ENCODE data around the gene EEF1AKMT2.
"Not testable (repeated sequence)": the region's sequence is repeated elsewhere in the genome, so short reads cannot be mapped to it uniquely, and the experiment has no call there.

The EEF1AKMT2 gene

DNA sequence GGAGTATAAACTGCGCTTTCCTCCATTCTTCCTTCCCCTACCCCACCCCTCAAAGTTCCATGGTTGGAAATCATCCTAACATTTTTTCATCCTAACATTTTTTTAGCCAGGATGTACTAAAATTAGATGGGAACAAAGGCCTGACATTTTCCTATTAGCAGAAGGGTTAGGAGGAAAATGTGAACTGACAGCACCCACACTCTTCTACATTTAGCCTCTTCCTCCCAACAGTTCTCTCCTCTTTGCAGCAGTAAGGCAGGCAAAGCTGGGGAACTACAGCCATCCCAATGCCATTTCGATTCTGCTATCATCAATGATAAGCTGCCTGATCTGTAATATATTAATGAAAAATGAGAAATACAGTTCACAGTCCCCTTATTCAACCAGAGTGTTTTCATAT is 36.1 kb downstream of the EEF1AKMT2 start:
- no peak for DNase-seq (ENCODE audit: low read depth in 2 of 2)

DNA sequence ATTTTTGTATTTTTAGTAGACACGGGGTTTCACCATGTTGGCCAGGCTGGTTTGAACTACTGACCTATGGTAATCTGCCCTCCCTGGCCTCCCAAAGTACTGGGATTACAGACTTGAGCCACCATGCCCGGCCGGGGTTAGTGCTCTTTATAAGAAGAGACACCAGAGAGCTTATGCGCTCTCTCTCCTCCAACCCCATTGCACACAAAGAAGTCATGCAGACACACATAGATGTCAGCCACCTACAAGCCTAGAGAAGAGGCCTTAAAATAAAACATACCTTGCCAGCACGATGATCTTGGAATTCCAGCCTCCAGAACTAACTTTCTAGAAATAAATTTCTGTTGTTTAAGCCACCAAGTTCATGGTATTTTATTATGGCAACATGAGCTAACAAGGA is 37.5 kb downstream of the EEF1AKMT2 start:
- DNase-seq (ENCODE audit: low read depth in 2 of 2): no peak

DNA sequence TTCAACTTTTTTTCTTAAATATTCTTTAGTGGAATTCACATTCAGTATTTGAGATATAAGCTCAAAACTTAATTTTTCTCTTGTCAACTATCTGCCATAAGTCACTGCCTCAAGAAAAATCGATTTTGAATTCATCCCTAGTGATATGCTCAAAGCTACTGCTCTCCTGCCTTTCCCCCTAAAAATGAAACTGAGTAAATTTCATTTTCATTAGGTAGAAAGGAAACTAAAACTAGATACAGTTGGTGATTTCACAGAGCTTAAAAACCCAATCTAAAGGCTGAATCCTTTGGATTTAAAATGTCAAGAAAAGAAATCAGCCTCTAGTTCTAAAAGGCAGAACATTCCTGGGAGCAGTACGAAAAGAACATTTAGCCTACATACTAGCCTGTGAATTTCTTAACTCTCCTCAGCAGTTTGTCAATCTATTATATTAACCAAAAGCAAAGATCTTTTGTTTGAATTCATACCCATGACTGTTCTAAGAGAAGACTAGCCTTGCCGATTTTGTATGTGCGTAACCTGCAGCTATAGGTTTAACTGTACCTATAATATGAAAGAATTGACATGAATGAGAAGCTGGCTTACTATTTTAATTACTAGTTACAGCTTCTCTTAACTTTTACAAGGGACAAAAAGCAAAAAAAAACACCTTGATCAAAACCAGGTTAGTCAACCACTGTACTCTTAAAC is 42.6 kb downstream of the EEF1AKMT2 start:
- no peak for DNase-seq (ENCODE audit: low read depth in 2 of 2)

DNA sequence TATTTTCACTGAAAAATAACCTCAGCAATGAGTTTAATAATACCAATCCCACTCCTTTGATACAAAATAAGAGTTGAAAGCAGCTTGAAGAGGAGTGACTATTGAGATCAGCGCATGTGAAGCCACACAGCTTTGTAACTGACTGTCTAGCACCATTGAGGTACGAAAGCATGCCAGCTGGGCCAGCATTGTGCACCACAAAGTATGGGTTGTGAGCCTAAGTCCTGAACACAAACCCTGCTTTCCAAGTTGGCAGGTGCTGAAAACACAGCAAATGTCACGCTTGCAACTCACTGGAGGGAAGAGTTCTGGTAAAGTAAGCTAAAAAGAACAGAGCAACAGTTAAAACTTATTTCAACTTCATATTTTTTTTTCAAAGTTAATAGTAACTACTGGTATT is 43.5 kb downstream of the EEF1AKMT2 start:
- no peak for DNase-seq (ENCODE audit: low read depth in 2 of 2)

DNA sequence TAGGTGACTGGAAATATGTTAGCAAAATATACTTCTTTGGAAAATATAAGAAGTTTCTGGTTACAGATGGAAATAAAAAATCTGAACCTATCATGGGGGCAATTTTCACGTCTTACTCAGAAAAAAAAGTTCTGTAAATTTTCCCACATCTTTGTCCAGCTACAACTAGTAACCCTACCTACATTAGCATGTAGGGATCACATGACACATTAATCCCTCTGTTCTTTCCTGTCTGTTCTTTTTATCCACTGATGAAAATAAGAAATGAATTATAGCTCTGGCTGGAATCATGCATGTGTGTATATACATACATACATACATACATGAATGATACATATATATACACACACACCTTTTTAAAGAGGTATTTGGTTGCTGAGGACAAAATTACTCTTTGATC is 43.9 kb downstream of the EEF1AKMT2 start:
- no peak for DNase-seq (ENCODE audit: low read depth in 2 of 2)

DNA sequence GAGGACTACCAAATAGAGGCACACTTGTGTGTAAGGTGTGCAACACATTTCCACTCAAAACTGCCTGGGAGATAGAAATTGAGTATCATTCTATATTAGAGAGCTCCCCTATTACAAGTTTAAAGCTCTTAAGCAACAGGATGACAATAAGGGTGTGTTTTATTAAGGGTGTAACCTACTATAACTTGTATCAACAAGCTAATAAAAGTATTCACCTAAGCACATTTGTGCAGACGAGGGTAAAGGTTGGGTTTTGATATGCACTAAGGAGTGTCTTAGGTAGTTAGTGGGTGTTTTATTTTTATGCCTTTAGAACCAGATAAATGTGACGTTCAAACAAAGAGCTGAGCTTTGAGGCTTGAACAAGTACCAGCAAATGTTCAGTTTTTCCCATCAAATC is 44.7 kb downstream of the EEF1AKMT2 start:
- DNase-seq (ENCODE audit: low read depth in 2 of 2): no peak

DNA sequence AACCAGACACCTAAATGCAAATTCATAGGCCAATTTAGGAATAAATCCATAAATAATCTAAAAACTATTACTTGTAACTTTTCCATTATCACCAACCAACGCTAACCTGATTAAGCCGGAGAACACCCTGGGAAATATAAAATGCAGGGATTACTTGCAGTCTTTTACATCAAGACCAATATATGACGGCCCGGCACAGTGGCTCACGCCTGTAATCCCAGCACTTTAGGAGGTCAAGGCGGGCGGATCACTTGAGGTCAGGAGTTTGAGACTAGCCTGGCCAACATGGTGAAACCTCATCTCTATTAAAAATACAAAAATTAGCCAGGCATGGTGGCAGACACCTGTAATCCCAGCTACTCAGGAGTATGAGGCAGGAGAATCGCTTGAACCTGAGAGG is 45.2 kb downstream of the EEF1AKMT2 start:
- not testable (repeated sequence) for DNase-seq (ENCODE audit: low read depth in 2 of 2)

DNA sequence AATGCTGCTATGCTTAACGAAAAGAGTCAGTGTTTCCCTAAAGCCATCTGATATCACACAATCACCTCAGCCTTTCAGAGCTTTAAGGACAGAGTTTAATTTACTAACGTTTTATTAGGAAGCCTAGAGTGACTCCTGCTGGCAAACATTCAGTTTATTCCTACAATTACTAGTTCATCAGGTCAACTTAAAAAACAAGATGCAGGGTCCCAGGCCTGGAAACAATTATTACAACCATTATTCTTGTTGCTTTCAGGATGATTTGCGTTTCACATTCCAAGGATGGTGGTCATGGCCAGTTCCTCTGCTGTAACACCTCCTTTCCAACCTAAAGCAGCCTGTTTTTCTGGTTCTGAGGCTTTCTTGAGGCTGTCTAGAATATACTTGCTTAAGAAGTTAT is 46.0 kb downstream of the EEF1AKMT2 start:
- no peak for DNase-seq (ENCODE audit: low read depth in 2 of 2)

DNA sequence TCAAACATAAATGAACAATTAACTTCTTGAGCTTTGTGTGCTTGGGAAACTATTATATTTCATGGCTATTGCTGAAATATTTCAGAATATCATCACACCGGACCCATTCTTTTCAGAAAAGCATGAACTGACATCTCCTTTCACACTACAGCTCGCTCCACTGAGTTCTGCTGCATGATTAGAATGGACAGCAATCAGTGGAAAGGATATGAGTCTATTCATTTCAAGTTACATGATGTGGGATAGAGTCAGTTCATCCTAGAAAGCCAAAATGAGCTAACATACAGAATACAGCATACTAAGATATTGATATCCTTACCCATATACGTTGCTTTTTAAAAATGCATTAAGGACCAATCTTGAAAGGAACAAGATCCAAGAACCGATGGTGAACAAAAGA is 46.4 kb downstream of the EEF1AKMT2 start:
- no peak for DNase-seq (ENCODE audit: low read depth in 2 of 2)

GRCh38 chr10:124744102-124745050 is 47.3 kb downstream of the EEF1AKMT2 start, which contains the start of gene FAM53B:
Gene FAM53B, minus strand, starts transcription at chr10:124744378. Its CDS starts 37,665 bp downstream, at chr10:124706713.
- peak; percentile 54 to 65 for DNase-seq (ENCODE audit: low read depth in 2 of 2)

DNA sequence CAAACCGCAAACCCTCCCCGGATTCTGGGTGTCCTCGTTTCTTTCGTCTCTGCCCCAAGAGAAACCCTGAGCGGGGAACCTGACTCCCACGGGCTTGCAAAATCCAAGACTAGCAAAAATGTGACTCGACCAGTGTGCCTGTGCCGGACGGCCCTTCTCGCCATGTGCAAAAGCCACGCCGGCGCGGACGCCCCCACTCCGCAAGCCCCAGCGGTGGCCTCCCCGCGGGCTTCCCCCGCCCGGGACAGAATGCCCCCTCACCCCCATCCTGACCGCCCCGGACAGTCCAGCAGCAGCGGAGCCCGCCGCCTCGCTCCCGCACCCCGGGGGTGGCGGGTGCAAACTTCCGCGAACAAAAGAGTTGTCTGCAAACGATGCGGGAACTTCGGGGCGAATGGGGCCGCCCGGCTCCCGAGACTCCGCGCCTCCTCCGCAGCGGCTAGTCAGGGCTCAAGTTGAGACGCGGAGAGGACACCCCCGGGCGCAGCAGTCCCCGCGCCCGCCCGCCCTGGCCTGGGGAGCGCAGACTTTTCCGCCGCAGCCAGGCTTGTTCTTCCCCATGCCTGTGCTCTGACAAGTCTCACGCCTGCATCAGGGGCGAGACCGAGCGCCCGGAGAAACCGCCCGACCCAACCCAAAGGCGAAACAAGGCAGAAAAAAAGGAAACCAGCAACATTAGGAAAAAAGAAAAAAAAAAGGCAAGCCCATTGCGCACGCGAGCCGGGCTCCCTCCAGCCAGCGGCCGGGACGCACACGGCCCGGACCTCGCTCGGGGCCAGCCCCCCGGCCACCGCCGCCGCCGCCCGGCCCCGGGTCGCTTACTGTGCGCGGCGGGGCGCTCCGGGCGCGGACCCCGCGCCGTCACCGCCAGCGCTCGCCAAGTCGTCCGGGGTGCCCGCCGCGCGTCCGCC is 48.2 kb downstream of the EEF1AKMT2 start:
- DNase-seq (ENCODE audit: low read depth in 2 of 2): no peak

GRCh38 chr10:124742413-124743190 is 49.1 kb downstream of the EEF1AKMT2 start:
- no peak for DNase-seq (ENCODE audit: low read depth in 2 of 2)

GRCh38 chr10:124741922-124742412 is 49.7 kb downstream of the EEF1AKMT2 start:
- DNase-seq (ENCODE audit: low read depth in 2 of 2): no peak

- peak in 1 of 2 experiments; percentile 77 for DNase-seq (ENCODE audit: low read depth in 2 of 2)
These were observed 50.3 kb downstream of the EEF1AKMT2 start for GRCh38 chr10:124741281-124741921.

- no peak for DNase-seq (ENCODE audit: low read depth in 2 of 2)
These were observed 51.1 kb downstream of the EEF1AKMT2 start for GRCh38 chr10:124740369-124741280.

GRCh38 chr10:124739986-124740368 is 51.7 kb downstream of the EEF1AKMT2 start:
- DNase-seq (ENCODE audit: low read depth in 2 of 2): no peak

DNA sequence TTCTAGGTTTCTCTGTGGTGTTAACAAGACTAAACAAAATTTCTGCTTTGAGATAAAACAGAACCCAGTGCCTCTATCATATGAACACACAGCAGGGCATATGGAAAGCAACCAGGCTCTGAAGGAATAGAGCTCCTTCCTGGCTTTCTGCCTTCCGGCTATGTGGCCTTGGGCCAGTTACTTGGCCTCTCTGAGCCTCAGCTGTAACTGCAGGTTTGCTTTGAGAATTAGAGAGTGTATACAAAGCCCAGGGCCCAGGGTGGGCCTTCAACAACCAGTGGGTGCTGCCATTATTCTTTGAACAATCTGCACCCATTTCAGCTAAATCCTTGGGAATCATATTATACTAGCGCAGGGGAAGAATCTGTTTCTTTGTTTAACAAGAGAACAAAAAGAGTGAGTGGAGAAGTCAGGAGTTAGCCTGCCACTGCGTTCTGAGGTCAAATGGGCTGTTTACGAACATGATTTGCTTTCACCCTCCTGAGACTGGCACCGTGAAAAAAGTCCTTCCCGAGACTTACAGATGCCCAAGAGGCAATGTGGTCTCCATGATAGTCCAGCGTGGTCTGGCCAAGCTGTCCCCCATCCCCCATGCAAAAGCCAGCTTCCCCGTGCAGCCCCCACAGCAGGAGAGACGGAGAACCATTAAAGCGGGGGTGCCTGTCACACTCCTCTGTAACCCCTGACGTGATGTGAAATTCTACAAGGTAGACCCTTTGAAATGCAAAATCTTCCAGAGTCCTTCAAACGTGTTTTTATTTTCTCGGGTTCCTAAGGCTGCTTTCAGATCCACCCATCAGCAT is 52.4 kb downstream of the EEF1AKMT2 start:
- no peak for DNase-seq (ENCODE audit: low read depth in 2 of 2)

GRCh38 chr10:124738441-124738840 is 53.2 kb downstream of the EEF1AKMT2 start:
- no peak for DNase-seq (ENCODE audit: low read depth in 2 of 2)
